ENCODE results near the gene ARHGEF16.

Gene ARHGEF16

DNA sequence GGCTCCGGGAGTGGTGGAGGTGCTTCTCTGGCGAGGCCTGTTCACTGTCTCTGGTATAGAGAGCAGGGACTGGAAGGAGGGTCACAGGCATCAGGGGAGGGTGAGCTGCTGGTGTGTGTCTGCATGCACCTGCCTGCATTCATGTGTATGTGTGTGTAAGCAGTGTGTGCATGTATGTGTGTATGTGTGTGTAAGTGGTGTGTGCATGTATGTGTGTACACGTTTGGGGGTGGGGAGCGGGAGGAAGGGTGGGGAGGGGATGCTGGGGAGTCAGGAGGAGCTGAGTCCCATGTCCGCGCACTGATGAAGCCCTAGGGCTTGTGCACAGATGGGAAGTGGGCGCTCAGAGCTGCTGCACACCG is 49.0 kb downstream of the ARHGEF16 start:
- Histone ChIP-seq H3K4me3 (ENCODE audit: low read length) (no peak overlapping the region), H3K4me1 (ENCODE audit: control insufficient read depth, insufficient read depth, low read length) (no peaks in the 10 kb centered on the region; the same call in 1 of the 2 replicates), H3K36me3 (ENCODE audit: control insufficient read depth, insufficient read depth, low read length) (no peaks in the 10 kb centered on the region; the same call in 1 of the 2 replicates), H3K9me3 (ENCODE audit: control insufficient read depth, insufficient read depth, low read length) (no peaks in the 10 kb centered on the region), H3K27me3 (ENCODE audit: control insufficient read depth, insufficient read depth, low read length) (no peaks in the 10 kb centered on the region), H3K27ac (ENCODE audit: low read length) (no peak overlapping the region)
- DNase-seq (ENCODE audit: low read depth, low spot score): no peak
- WGBS (ENCODE audit: insufficient coverage, insufficient read length): no CpG with 5 or more reads among the region's 8 CpGs

DNA sequence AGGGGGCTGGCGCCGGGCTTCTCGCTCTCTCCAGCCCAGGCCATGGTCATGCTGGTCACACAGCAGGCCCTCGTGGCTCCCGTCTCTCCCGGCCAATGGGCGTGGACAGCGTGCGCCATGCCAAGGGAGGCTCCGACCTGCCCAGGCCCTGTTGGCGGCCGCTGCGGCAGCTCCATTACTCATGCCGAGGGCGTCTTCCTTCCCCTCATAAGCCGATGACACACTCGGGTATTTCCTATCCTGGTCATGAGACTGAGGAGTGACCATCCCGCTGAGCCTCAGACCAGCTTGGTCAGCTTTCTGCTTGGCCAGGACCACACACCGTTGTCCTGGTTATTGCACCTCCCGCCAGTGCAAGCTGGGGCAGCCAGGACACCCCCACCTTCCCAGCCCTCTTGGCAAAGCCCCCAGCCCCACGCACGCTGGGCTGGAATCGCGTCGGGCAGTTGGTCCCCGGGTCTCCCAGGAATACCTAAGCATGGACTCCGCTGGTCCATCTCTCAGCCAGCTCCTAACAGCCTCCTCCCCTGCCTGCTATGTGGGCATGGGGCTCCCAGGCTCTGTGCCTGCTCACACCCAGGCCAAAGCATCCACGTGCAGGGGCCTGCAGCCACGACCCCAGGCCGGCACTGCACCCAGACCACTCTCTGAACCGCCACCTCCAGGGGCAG is 49.8 kb downstream of the ARHGEF16 start:
- Histone ChIP-seq H3K9me3 (ENCODE audit: control insufficient read depth, insufficient read depth, low read length) (no peaks in the 10 kb centered on the region), H3K4me1 (ENCODE audit: control insufficient read depth, insufficient read depth, low read length) (no peaks in the 10 kb centered on the region; the same call in 1 of the 2 replicates), H3K4me3 (ENCODE audit: low read length) (no peak overlapping the region), H3K36me3 (ENCODE audit: control insufficient read depth, insufficient read depth, low read length) (no peaks in the 10 kb centered on the region; the same call in 1 of the 2 replicates), H3K27me3 (ENCODE audit: control insufficient read depth, insufficient read depth, low read length) (no peaks in the 10 kb centered on the region), H3K27ac (ENCODE audit: low read length) (no peak overlapping the region)
- DNase-seq (ENCODE audit: low read depth, low spot score): no peak
- no CpG with 5 or more reads among the region's 31 CpGs for WGBS (ENCODE audit: insufficient coverage, insufficient read length)

DNA sequence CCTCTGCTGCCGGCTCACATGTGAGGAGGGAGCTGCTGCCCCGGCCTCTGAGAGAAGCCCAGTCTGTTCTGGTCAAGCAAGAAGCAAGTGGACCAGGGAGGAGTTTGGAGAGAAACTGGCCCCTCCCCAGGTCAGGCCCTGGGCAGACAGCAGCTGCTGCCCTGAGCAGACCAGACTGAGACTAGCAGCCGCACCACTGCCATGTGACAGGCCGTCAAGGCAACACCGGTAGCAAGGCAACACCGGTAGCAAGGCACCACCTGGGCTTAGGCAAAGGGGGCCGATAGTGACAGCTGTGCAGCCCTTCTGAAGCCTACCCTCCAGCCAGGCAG is 50.3 kb downstream of the ARHGEF16 start:
- no CpG with 5 or more reads among the region's 7 CpGs for WGBS (ENCODE audit: insufficient coverage, insufficient read length)
- no peaks in the 10 kb centered on the region for H3K9me3 ChIP-seq (ENCODE audit: control insufficient read depth, insufficient read depth, low read length)
- no peak for DNase-seq (ENCODE audit: low read depth, low spot score)
- H3K27ac ChIP-seq (ENCODE audit: low read length): no peak overlapping the region
- no peaks in the 10 kb centered on the region for H3K27me3 ChIP-seq (ENCODE audit: control insufficient read depth, insufficient read depth, low read length)
- H3K4me1 ChIP-seq (ENCODE audit: control insufficient read depth, insufficient read depth, low read length): no peaks in the 10 kb centered on the region; the same call in 1 of the 2 replicates
- H3K4me3 ChIP-seq (ENCODE audit: low read length): no peak overlapping the region
- no peaks in the 10 kb centered on the region; the same call in 1 of the 2 replicates for H3K36me3 ChIP-seq (ENCODE audit: control insufficient read depth, insufficient read depth, low read length)

DNA sequence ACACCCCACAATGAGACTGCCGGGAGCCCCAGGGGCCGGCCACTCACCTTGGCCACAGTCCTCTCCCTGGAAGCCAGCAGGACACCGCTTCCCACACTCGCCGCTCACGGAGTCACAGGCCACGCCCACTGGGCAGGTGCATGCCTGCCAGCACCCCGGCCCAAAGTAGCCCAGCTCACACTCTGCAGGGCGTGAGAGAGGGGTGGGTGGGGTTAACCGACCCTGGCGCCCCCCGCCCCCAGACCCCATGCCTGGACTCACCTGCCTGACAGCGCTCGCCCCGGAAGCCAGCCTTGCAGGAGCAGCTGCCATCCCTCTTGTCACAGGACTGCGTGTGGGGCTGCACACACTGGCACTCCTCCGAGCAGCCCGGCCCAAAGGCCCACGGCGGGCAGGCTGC is 50.7 kb downstream of the ARHGEF16 start:
- no peak overlapping the region for H3K27ac ChIP-seq (ENCODE audit: low read length)
- no peaks in the 10 kb centered on the region for H3K9me3 ChIP-seq (ENCODE audit: control insufficient read depth, insufficient read depth, low read length)
- no peaks in the 10 kb centered on the region; the same call in 1 of the 2 replicates for H3K36me3 ChIP-seq (ENCODE audit: control insufficient read depth, insufficient read depth, low read length)
- WGBS (ENCODE audit: insufficient coverage, insufficient read length): no CpG with 5 or more reads among the region's 20 CpGs
- DNase-seq (ENCODE audit: low read depth, low spot score): no peak
- no peak overlapping the region for H3K4me3 ChIP-seq (ENCODE audit: low read length)
- no peaks in the 10 kb centered on the region; the same call in 1 of the 2 replicates for H3K4me1 ChIP-seq (ENCODE audit: control insufficient read depth, insufficient read depth, low read length)
- H3K27me3 ChIP-seq (ENCODE audit: control insufficient read depth, insufficient read depth, low read length): no peaks in the 10 kb centered on the region

DNA sequence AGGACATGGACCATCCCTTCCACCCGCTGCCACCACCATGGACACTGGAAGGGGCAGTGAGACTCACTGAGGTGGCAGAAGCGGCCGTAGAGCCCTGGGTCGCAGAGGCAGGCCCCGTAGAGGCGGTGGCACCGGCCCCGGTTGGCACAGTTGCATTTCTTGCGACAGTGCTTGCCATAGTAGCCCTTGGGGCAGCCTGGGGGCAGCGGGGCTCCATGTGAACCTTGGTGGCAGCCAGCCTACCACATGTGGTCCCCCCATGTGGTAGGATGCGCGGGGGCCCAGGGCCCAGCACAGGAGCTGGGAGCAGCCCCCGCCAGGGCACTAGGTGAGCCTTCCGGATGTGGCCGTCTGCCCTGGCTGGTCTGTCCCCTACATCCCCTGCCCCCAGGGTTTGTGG is 51.6 kb downstream of the ARHGEF16 start:
- no peak for DNase-seq (ENCODE audit: low read depth, low spot score)
- Histone ChIP-seq H3K9me3 (ENCODE audit: control insufficient read depth, insufficient read depth, low read length) (no peaks in the 10 kb centered on the region), H3K4me1 (ENCODE audit: control insufficient read depth, insufficient read depth, low read length) (no peaks in the 10 kb centered on the region; the same call in 1 of the 2 replicates), H3K36me3 (ENCODE audit: control insufficient read depth, insufficient read depth, low read length) (no peaks in the 10 kb centered on the region; the same call in 1 of the 2 replicates), H3K27me3 (ENCODE audit: control insufficient read depth, insufficient read depth, low read length) (no peaks in the 10 kb centered on the region), H3K4me3 (ENCODE audit: low read length) (no peak overlapping the region), H3K27ac (ENCODE audit: low read length) (no peak overlapping the region)
- no CpG with 5 or more reads among the region's 15 CpGs for WGBS (ENCODE audit: insufficient coverage, insufficient read length)

DNA sequence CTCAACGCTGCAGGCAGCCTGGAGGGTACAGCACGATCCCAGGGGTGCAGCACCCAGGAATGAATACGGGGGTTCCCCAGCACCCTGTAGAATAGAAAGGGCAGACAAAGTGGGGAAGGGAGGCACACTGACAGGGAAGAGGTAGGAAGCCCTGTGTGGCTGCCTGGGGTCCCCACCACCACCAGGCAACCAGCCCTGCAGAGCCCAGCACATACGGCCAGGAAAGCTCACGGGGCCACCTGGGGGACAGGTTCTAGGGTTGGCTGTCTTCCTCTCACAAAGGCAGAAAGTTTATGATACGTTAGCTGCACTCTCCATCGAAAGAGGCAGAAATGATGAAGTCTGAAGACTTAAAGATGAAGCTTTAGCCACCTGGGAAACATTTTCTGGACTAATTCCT is 52.5 kb downstream of the ARHGEF16 start:
- no CpG with 5 or more reads among the region's 7 CpGs for WGBS (ENCODE audit: insufficient coverage, insufficient read length)

DNA sequence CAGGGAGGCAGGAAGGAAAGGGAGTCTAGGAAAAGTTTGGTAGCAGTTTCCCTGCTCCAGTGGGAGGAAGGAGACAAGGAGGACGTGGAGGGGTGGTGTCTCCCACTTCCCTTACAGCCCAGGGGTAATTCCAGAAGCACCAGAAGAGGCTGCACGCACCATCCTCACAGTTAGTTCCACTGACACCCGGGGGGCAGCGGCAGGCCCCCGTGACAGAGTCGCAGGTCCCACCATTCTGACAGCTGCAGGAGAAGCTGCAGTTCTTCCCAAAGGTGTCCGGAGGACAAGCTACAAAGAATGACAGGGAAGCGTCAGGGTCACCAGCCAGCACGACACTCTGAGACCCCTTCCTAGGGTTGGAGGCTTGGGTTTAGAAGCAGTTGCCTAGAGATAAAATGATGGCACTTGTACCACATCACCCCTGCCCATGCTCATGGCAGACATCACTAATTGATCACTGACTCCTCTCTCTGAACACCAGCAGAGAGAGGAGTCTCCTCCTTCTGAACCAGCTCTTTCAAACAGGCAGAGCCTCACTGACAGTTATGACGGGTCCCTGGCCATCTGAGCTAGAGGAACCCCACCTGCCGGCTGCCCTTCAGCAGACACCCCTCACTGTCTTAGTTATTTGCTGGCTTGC is 53.3 kb downstream of the ARHGEF16 start:
- WGBS (ENCODE audit: insufficient coverage, insufficient read length): no CpG with 5 or more reads among the region's 11 CpGs

More for the DNA sequence above, 52.5 kb downstream of the ARHGEF16 start:
- no peaks in the 10 kb centered on the region for H3K9me3 ChIP-seq (ENCODE audit: control insufficient read depth, insufficient read depth, low read length)
- no peaks in the 10 kb centered on the region for H3K27me3 ChIP-seq (ENCODE audit: control insufficient read depth, insufficient read depth, low read length)
- no peak overlapping the region for H3K27ac ChIP-seq (ENCODE audit: low read length)
- peaks cover under 1% of the 10 kb centered on the region; the same call in 1 of the 2 replicates for H3K36me3 ChIP-seq (ENCODE audit: control insufficient read depth, insufficient read depth, low read length)
- DNase-seq (ENCODE audit: low read depth, low spot score): no peak
- H3K4me1 ChIP-seq (ENCODE audit: control insufficient read depth, insufficient read depth, low read length): no peaks in the 10 kb centered on the region; the same call in 1 of the 2 replicates
- no peak overlapping the region for H3K4me3 ChIP-seq (ENCODE audit: low read length)

DNA sequence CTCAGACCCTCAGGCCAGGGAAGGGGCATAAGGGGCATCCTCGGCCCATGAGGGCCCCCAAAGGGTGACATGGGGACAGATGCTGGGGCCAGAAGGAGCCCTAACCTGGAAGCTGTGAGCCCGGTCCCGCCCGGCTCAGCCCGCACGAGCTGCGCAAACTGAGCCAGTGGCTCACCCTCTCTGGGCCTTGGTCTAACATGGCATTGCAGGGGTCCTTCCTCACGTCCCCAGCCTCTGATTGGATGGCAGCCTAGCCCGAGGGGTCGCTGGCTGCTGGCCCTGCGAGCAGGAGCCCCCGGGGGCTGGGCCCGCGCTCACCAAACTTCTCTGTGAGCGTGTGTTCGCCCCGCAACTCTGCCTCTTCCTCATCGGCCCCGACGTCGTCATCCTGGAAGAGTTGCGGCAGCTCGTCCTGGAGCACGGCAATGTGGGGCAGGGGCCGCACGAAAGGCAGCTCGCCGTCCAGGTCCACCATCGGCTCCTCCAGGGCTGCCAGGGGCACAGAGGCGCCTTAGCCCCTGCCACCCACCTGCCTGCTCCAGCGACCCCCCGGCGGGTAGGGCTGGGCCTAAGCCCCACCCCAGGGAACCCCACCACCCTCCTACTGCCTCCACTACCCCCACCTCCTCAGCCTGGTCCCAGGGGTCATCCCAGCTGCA is 54.4 kb downstream of the ARHGEF16 start:
- DNase-seq (ENCODE audit: low read depth, low spot score): no peak
- Histone ChIP-seq H3K27me3 (ENCODE audit: control insufficient read depth, insufficient read depth, low read length) (no peaks in the 10 kb centered on the region), H3K4me3 (ENCODE audit: low read length) (no peak overlapping the region), H3K27ac (ENCODE audit: low read length) (no peak overlapping the region), H3K9me3 (ENCODE audit: control insufficient read depth, insufficient read depth, low read length) (no peaks in the 10 kb centered on the region), H3K36me3 (ENCODE audit: control insufficient read depth, insufficient read depth, low read length) (peaks cover 3% of the 10 kb centered on the region; the same call in 1 of the 2 replicates), H3K4me1 (ENCODE audit: control insufficient read depth, insufficient read depth, low read length) (no peaks in the 10 kb centered on the region)
- WGBS (ENCODE audit: insufficient coverage, insufficient read length): no CpG with 5 or more reads among the region's 33 CpGs

More for the DNA sequence above, 53.3 kb downstream of the ARHGEF16 start:
- Histone ChIP-seq H3K27me3 (ENCODE audit: control insufficient read depth, insufficient read depth, low read length) (no peaks in the 10 kb centered on the region), H3K4me1 (ENCODE audit: control insufficient read depth, insufficient read depth, low read length) (no peaks in the 10 kb centered on the region), H3K27ac (ENCODE audit: low read length) (no peak overlapping the region), H3K9me3 (ENCODE audit: control insufficient read depth, insufficient read depth, low read length) (no peaks in the 10 kb centered on the region), H3K4me3 (ENCODE audit: low read length) (no peak overlapping the region), H3K36me3 (ENCODE audit: control insufficient read depth, insufficient read depth, low read length) (peaks cover 3% of the 10 kb centered on the region; the same call in 1 of the 2 replicates)
- no peak for DNase-seq (ENCODE audit: low read depth, low spot score)

DNA sequence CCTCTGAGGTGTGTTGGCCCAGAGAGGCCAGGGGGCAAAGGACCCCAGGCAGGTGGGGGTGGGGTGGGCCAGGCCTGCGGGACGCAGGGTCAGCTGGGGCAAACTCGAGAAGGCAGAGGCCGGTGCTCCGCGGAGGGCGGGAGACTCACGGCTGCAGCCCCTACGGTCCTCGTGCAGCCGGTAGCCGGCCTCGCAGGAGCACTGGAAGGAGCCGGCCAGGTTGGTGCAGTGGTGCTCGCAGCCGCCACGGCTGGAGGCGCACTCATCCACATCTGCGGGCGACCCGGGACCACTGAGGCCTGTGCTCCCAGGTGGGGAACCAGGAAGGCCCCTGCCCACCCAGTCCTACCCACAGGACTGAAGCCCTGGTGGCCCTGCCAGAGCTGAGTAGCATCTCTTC is 55.3 kb downstream of the ARHGEF16 start:
- no peak for DNase-seq (ENCODE audit: low read depth, low spot score)
- Histone ChIP-seq H3K36me3 (ENCODE audit: control insufficient read depth, insufficient read depth, low read length) (peaks cover 3% of the 10 kb centered on the region; the same call in 1 of the 2 replicates), H3K4me1 (ENCODE audit: control insufficient read depth, insufficient read depth, low read length) (no peaks in the 10 kb centered on the region), H3K27me3 (ENCODE audit: control insufficient read depth, insufficient read depth, low read length) (no peaks in the 10 kb centered on the region), H3K4me3 (ENCODE audit: low read length) (no peak overlapping the region), H3K27ac (ENCODE audit: low read length) (no peak overlapping the region), H3K9me3 (ENCODE audit: control insufficient read depth, insufficient read depth, low read length) (no peaks in the 10 kb centered on the region)
- WGBS (ENCODE audit: insufficient coverage, insufficient read length): no CpG with 5 or more reads among the region's 21 CpGs

DNA sequence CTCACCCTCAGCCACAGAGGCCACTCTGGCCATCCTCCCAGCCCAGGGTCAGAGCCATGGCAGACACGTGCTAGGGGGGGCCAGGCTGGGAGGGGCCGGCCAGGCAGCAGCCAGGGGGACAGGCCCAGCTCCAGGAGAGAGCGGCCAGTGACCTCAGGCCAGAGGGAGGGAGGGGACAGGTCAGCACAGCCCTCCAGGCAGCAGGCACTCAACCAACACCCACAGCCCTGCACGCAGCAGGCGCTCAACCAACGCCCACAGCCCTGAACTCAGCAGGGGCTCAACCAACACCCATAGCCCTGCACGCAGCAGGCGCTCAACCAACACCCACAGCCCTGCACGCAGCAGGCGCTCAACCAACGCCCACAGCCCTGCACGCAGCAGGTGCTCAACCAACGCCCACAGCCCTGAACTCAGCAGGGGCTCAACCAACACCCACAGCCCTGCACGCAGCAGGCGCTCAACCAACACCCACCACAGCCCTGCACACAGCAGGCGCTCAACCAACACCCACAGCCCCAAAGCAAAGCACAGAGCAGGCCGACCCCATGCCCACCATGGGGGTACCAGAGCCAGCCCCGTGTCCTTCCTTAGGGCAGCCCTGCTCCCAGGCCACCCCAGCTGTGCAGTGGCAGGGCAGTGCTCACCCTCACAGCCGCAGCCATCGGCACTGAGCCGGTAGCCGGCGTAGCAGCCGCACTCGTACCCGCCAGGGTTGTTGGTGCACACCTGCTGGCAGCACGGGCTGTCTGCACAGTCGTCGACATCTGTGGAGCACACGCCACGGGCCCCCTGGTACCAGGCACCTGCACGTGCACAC is 55.9 kb downstream of the ARHGEF16 start:
- WGBS (ENCODE audit: insufficient coverage, insufficient read length): no CpG with 5 or more reads among the region's 32 CpGs
- no peak overlapping the region for H3K27ac ChIP-seq (ENCODE audit: low read length)
- no peak for DNase-seq (ENCODE audit: low read depth, low spot score)

More for the DNA sequence above, 55.9 kb downstream of the ARHGEF16 start:
- H3K4me3 ChIP-seq (ENCODE audit: low read length): no peak overlapping the region
- H3K36me3 ChIP-seq (ENCODE audit: control insufficient read depth, insufficient read depth, low read length): peaks cover 3% of the 10 kb centered on the region; the same call in 1 of the 2 replicates
- no peaks in the 10 kb centered on the region for H3K9me3 ChIP-seq (ENCODE audit: control insufficient read depth, insufficient read depth, low read length)
- no peaks in the 10 kb centered on the region for H3K4me1 ChIP-seq (ENCODE audit: control insufficient read depth, insufficient read depth, low read length)
- no peaks in the 10 kb centered on the region for H3K27me3 ChIP-seq (ENCODE audit: control insufficient read depth, insufficient read depth, low read length)

Data from iPS DF 6.9 (cell line).